Activated T-helper 2 cell treated with anti-CD3 and anti-CD28 coated beads, Interferon-gamma antibody, Interleukin-2, Interleukin-4, amounts not matched to agents 10 μg/mL and 5 μg/mL and 100 μg/mL, durations not matched to agents 14 hours and 24 hours and 36 hours (primary cell): ENCODE measurements around the gene PCNX1. TPM values are rescaled to one million over a fixed set of nuclear protein-coding genes. Genes with fewer than 3 reads are reported as not detected.
A peak's percentile ranks its signal among the peaks of the same experiment; 100 is the strongest.

ENCODE experiments used
- DNase-seq: peaks from one replicate; pipeline ENCODE4 v3.0.0; 2021; ENCODE audit warnings: low spot score
- H3K27ac Mint-ChIP-seq: one replicate; pipeline ENCODE4 v1.8.0; 2021; ENCODE audit warnings: mixed read lengths
- H3K27me3 Mint-ChIP-seq: one replicate; pipeline ENCODE4 v1.8.0; 2021; ENCODE audit warnings: low read depth, mixed read lengths
- H3K36me3 Mint-ChIP-seq: one replicate; pipeline ENCODE4 v1.8.0; 2021; ENCODE audit warnings: low read depth, mixed read lengths
- H3K4me1 Mint-ChIP-seq: one replicate; pipeline ENCODE4 v1.8.0; 2021; ENCODE audit warnings: low read depth, mixed read lengths
- H3K4me3 Mint-ChIP-seq: one replicate; pipeline ENCODE4 v1.8.0; 2021; ENCODE audit warnings: low read depth, mild to moderate bottlenecking, moderate library complexity, mixed read lengths
- H3K9me3 Mint-ChIP-seq: one replicate; pipeline ENCODE4 v1.8.0; 2021; ENCODE audit warnings: mixed read lengths
- intact Hi-C: fragments of 100-400 bp; cut with micrococcal nuclease; formaldehyde crosslinking; loops from one replicate; pipeline ENCODE4 v1.15.1; 2023
- total RNA-seq: library from RNA; stranded (reverse); gene quantifications from 2 replicates; pipeline ENCODE4 v1.2.3, GENCODE V29; 2022

PCNX1 gene
- total RNA-seq, 1 donor from 2014 or later, result 54.5 TPM

- no peak for DNase-seq
- H3K27me3 Mint-ChIP-seq, result no peaks in the 10 kb centered on the region
- peaks cover 65% of the 10 kb centered on the region for H3K4me1 Mint-ChIP-seq
- no peak overlapping the region for H3K4me3 Mint-ChIP-seq
- no peaks in the 10 kb centered on the region for H3K9me3 Mint-ChIP-seq
- H3K27ac Mint-ChIP-seq, result peak overlapping the region; percentile 23
- no peaks in the 10 kb centered on the region for H3K36me3 Mint-ChIP-seq
- intact Hi-C loops, result loop anchor here (1.0 to 10.0 kb wide), 2 partner anchors 24 to 1258 kb away; partner anchors contain the start of gene PCNX1
Observed at GRCh38 chr14:70882776-70883492, 24.3 kb upstream of the PCNX1 start.

- no peaks in the 10 kb centered on the region for H3K36me3 Mint-ChIP-seq
- H3K4me1 Mint-ChIP-seq, result peaks cover 81% of the 10 kb centered on the region
- intact Hi-C loops, result loop anchor here (1.0 to 10.0 kb wide), 10 partner anchors 9 to 1260 kb away; partner anchors contain the start of gene TTC9
- peak overlapping the region; percentile 7 for H3K4me3 Mint-ChIP-seq
- no peaks in the 10 kb centered on the region for H3K27me3 Mint-ChIP-seq
- H3K27ac Mint-ChIP-seq, result peak overlapping the region; percentile 96
- DNase-seq, result no peak
- no peaks in the 10 kb centered on the region for H3K9me3 Mint-ChIP-seq
Observed at GRCh38 chr14:70884595-70885342, 22.5 kb upstream of the PCNX1 start.

- peaks cover 85% of the 10 kb centered on the region for H3K4me1 Mint-ChIP-seq
- H3K27ac Mint-ChIP-seq, result peak overlapping the region; percentile 96
- H3K36me3 Mint-ChIP-seq, result no peaks in the 10 kb centered on the region
- H3K27me3 Mint-ChIP-seq, result no peaks in the 10 kb centered on the region
- no peak for DNase-seq
- H3K4me3 Mint-ChIP-seq, result no peak overlapping the region
- intact Hi-C loops, result loop anchor here (1.0 to 10.0 kb wide), 13 partner anchors 8 to 1261 kb away; partner anchors contain the start of gene TTC9
- no peaks in the 10 kb centered on the region for H3K9me3 Mint-ChIP-seq
Observed at GRCh38 chr14:70885343-70886022, 21.8 kb upstream of the PCNX1 start.

- Mint-ChIP-seq H3K4me1 (peaks cover 92% of the 10 kb centered on the region), H3K36me3 (no peaks in the 10 kb centered on the region), H3K4me3 (peak overlapping the region; percentile 68), H3K9me3 (no peaks in the 10 kb centered on the region), H3K27me3 (no peaks in the 10 kb centered on the region), H3K27ac (peak overlapping the region; percentile 96)
- DNase-seq, result peak; percentile 61
- intact Hi-C loops, result loop anchor here (1.0 to 10.0 kb wide), 9 partner anchors 14 to 1262 kb away; partner anchors contain the start of gene TTC9
Observed at GRCh38 chr14:70886421-70887206, 20.6 kb upstream of the PCNX1 start.

- no peak for DNase-seq
- Mint-ChIP-seq H3K4me3 (peak overlapping the region; percentile 68), H3K27ac (peak overlapping the region; percentile 96), H3K36me3 (no peaks in the 10 kb centered on the region), H3K4me1 (peaks cover 93% of the 10 kb centered on the region), H3K9me3 (no peaks in the 10 kb centered on the region), H3K27me3 (no peaks in the 10 kb centered on the region)
- intact Hi-C loops, result loop anchor here (2.0 to 10.0 kb wide), 7 partner anchors 35 to 1262 kb away; partner anchors contain the start of gene TTC9
Observed at GRCh38 chr14:70887207-70887681, 20.0 kb upstream of the PCNX1 start.

- H3K27me3 Mint-ChIP-seq, result no peaks in the 10 kb centered on the region
- no peaks in the 10 kb centered on the region for H3K9me3 Mint-ChIP-seq
- H3K27ac Mint-ChIP-seq, result peak overlapping the region; percentile 96
- intact Hi-C loops, result loop anchor here (2.0 to 10.0 kb wide), 8 partner anchors 34 to 1263 kb away; partner anchors contain the start of gene TTC9
- H3K4me1 Mint-ChIP-seq, result peaks cover 92% of the 10 kb centered on the region
- no peaks in the 10 kb centered on the region for H3K36me3 Mint-ChIP-seq
- peak overlapping the region; percentile 68 for H3K4me3 Mint-ChIP-seq
- DNase-seq, result no peak
Observed at GRCh38 chr14:70887737-70888499, 19.3 kb upstream of the PCNX1 start.

GRCh38 chr14:70888681-70889175, 18.5 kb upstream of the PCNX1 start:
- no peaks in the 10 kb centered on the region for H3K36me3 Mint-ChIP-seq
- no peak overlapping the region for H3K4me3 Mint-ChIP-seq
- no peak for DNase-seq
- H3K27me3 Mint-ChIP-seq, result no peaks in the 10 kb centered on the region
- peak overlapping the region; percentile 34 for H3K27ac Mint-ChIP-seq
- H3K9me3 Mint-ChIP-seq, result no peaks in the 10 kb centered on the region
- peaks cover 92% of the 10 kb centered on the region for H3K4me1 Mint-ChIP-seq
- intact Hi-C loops, result loop anchor here (2.0 to 10.0 kb wide), 7 partner anchors 34 to 1264 kb away; partner anchors contain the start of gene TTC9

- no peak for DNase-seq
- H3K4me3 Mint-ChIP-seq, result no peak overlapping the region
- intact Hi-C loops, result loop anchor here (2.0 to 10.0 kb wide), 7 partner anchors 33 to 1265 kb away; partner anchors contain the start of gene TTC9
- H3K27ac Mint-ChIP-seq, result peak overlapping the region; percentile 52
- H3K27me3 Mint-ChIP-seq, result no peaks in the 10 kb centered on the region
- H3K9me3 Mint-ChIP-seq, result no peaks in the 10 kb centered on the region
- H3K4me1 Mint-ChIP-seq, result peaks cover 92% of the 10 kb centered on the region
- no peaks in the 10 kb centered on the region for H3K36me3 Mint-ChIP-seq
Observed at GRCh38 chr14:70889555-70889954, 17.7 kb upstream of the PCNX1 start.

GRCh38 chr14:70890826-70891659, 16.2 kb upstream of the PCNX1 start:
- Mint-ChIP-seq H3K4me1 (peaks cover 89% of the 10 kb centered on the region), H3K27ac (no peak overlapping the region), H3K36me3 (no peaks in the 10 kb centered on the region), H3K27me3 (no peaks in the 10 kb centered on the region), H3K4me3 (no peak overlapping the region), H3K9me3 (no peaks in the 10 kb centered on the region)
- DNase-seq, result no peak
- intact Hi-C loops, result loop anchor here (5.0 kb wide), 1 partner anchor 666 kb away; no protein-coding TSS in a partner anchor

- H3K36me3 Mint-ChIP-seq, result peaks cover 4% of the 10 kb centered on the region
- H3K27ac Mint-ChIP-seq, result no peak overlapping the region
- intact Hi-C loops, result loop anchor here (5.0 kb wide), 1 partner anchor 666 kb away; no protein-coding TSS in a partner anchor
- no peaks in the 10 kb centered on the region for H3K27me3 Mint-ChIP-seq
- H3K4me3 Mint-ChIP-seq, result no peak overlapping the region
- H3K9me3 Mint-ChIP-seq, result peaks cover 4% of the 10 kb centered on the region
- no peak for DNase-seq
- H3K4me1 Mint-ChIP-seq, result peaks cover 86% of the 10 kb centered on the region
Observed at GRCh38 chr14:70891737-70892136, 15.5 kb upstream of the PCNX1 start.
